HG02884 (cell line): ENCODE data around the gene CACNB4.

Experiments used
- ATAC-seq: cut with Tn5 transposase; IDR thresholded peaks from one replicate; pipeline ENCODE4 v1.9.1; 2021; ENCODE audit warnings: mild to moderate bottlenecking, moderate library complexity; ENCODE audit not compliant: unreplicated experiment

The CACNB4 gene

GRCh38 chr2:151872463-151872862 is 226.4 kb downstream of the CACNB4 start:
- no peak for ATAC-seq

GRCh38 chr2:151869291-151869690 is 229.6 kb downstream of the CACNB4 start:
- ATAC-seq, result no peak

DNA sequence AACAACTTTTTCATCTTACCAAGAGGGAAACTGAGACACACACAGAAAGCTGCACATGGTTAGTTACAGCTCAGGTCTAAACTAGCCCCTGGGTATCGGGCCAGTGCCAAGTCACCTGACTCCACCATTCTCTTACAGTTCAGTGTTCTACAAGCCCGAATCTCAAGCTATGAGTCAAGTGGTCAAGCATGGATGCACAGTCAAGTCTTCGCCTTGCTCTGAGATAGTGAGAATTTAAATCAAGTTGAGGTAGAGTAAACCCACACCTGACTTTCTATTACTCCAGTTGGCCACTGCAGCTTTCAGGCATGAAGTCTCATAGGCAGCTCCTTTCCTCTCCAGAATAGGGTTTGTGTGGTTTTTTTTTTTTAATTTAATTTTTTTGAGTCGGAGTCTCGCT is 236.1 kb downstream of the CACNB4 start:
- peak; percentile 99 for ATAC-seq

DNA sequence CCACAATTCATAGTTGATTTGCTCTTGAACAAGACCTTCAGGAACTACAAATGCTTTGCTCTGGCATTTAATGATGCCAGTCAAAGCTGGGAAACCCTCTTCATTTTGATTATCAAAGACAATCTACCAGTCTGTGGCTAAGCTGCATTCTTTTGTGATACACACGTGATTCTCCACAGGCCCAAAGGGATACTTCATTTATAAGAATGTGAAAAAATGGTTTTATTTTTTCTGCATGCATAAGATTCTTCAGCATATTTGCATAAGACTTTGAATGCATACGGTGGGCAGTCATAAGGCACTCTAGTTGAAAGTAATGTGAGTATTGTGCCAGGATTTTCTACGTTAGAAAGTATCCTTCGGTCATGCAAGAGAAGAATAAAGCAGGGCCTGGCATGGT is 237.7 kb downstream of the CACNB4 start:
- ATAC-seq, result no peak

- ATAC-seq, result no peak
Observed at GRCh38 chr2:151860613-151861146, 238.2 kb downstream of the CACNB4 start.

- no peak for ATAC-seq
Observed at GRCh38 chr2:151860210-151860609, 238.6 kb downstream of the CACNB4 start.

DNA sequence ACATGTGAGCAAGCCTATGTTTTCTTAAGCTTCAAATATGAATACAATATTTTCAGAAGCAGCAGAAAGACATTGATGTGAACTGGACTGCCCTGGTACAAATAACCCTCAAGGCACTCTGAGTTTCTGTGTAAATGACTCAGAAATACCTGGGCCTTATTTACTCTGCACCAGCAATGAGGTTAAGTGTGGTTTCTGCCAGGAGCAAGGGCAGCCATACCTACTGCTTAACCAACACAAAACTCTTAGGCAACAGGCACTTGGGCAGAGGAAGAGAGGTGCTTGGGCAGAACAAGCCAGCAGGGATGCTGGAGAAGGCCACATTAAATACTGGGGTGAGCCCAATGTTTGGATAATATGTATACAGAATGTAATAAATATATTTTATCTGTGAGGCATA is 241.2 kb downstream of the CACNB4 start:
- ATAC-seq, result no peak

GRCh38 chr2:151855111-151855510 is 243.7 kb downstream of the CACNB4 start:
- no peak for ATAC-seq

GRCh38 chr2:151853070-151853758 is 245.6 kb downstream of the CACNB4 start:
- no peak for ATAC-seq

DNA sequence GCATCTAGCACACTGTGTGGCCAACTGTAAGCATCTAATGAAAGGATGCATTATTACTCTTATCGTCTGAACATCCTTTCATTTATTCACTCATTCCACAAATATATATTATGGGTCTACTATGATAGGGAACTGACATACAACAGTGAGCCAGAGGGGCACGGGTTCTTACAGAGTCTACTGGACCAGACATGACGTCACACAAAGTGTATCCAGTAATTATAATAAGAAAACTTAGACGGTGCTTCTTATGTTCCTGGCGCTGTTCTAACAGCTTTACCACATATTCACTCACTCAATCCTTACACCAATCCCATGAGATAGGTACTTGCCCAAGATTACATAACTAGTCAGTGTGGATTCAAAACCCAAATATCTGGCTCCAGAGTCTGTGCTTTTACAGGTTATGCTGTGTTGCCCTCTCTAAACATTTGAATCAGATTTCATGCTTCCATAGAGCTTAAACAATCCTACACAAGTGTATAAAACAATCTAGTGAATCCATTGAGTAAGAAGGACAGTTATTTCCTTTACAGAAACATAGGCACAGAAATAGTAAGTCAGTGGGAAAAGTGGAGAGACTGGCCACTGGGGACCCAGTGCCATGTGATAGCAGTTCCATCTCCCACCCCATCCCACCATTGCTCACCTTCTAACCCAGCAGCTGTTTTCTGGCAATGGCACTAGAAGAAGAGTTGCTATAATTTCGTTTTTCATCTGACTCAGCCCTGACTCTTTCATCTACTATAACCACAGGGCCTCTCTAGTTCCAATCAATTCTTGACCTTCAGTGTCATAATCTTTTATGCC is 246.4 kb downstream of the CACNB4 start:
- no peak for ATAC-seq

- no peak for ATAC-seq
Observed at GRCh38 chr2:151851761-151852160, 247.1 kb downstream of the CACNB4 start.

DNA sequence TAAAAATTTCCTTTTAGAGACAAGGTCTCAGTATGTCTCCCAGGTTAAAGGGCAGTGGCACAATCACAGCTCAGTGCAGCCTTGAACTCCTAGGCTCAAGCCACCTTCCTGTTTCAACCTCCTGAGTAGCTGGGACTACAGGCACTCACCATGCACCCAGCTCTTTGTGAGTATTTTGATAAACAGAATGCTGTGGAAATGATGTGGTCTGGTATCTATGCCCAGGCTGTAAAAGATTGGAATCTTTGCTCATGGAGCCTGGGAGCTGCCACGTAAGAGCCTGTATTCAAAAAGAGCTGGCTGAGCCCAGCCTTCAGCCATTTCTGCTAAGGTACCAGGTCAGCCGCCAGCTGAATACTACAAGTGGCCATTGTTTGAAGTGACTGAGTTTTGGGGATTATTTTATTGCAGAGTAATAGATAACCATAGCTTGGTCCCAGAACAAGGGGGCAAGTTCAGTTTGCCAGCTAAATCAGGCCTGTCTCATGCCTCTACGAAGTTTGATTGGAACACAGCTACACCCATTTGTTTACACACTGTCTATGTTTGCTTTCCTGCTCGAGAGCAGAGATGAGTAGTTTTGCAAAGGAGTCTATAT is 249.3 kb downstream of the CACNB4 start:
- ATAC-seq, result no peak

GRCh38 chr2:151845884-151846283 is 253.0 kb downstream of the CACNB4 start:
- ATAC-seq, result no peak

DNA sequence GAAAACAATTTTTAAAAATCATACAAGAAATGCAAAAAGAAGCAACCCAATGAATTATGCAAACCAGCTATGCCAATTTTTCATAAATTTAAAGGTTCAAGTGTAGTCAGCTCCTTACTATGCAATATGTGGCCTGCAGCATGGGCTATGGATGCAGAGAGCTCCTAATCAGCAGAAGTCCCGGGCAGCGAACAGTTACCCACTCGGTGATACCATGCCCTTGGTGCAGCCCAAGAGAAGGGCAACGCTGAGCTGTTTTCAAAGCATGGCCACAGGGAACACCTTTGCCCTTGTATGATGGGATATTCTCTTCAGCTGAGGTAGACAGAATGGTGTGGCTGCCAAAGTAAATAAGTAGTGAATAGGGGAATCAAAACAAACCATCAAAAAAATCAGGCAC is 253.4 kb downstream of the CACNB4 start:
- no peak for ATAC-seq

- no peak for ATAC-seq
Observed at GRCh38 chr2:151844211-151844896, 254.5 kb downstream of the CACNB4 start.

- no peak for ATAC-seq
Observed at GRCh38 chr2:151843691-151844061, 255.2 kb downstream of the CACNB4 start.

DNA sequence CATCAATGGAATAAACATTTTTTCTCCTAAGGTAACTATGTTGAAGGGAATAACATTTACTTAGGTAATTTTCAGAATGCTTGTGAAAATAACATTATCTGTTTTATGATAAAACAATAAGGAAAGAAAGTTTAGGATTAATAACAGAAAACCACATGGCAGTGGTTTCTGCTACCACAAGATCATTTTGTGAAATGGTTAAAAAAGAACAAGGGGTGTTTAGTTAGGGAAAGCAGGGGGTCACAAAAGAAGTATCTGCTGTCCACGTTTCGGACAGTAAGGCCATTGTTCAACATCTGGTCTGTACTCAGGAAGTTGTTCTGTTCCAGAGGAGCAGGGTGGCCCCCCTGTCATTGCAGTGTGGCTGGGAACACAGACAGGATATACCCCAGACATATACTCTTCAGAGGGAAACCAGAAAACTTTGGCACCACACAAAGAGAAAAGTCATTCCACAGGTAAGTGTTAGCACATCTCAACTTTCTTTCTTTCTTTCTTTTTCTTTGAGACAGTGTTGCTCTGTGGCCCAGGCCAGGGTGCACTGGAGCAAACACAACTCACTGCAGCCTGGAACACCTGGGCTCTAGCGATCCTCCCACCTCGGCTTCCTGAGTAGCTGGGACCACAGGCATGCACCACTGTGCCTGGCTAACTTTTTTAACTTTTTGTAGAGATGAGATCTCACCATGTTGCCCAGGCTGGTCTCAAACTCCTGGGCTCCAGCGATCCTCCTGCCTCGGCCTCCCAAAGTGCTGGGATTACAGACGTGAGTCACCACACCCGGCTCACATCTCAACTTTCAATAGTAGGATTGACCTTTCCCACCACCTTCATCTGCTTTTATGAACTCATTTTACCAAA is 255.8 kb downstream of the CACNB4 start:
- no peak for ATAC-seq

- ATAC-seq, result no peak
Observed at GRCh38 chr2:151841047-151841424, 257.8 kb downstream of the CACNB4 start.

DNA sequence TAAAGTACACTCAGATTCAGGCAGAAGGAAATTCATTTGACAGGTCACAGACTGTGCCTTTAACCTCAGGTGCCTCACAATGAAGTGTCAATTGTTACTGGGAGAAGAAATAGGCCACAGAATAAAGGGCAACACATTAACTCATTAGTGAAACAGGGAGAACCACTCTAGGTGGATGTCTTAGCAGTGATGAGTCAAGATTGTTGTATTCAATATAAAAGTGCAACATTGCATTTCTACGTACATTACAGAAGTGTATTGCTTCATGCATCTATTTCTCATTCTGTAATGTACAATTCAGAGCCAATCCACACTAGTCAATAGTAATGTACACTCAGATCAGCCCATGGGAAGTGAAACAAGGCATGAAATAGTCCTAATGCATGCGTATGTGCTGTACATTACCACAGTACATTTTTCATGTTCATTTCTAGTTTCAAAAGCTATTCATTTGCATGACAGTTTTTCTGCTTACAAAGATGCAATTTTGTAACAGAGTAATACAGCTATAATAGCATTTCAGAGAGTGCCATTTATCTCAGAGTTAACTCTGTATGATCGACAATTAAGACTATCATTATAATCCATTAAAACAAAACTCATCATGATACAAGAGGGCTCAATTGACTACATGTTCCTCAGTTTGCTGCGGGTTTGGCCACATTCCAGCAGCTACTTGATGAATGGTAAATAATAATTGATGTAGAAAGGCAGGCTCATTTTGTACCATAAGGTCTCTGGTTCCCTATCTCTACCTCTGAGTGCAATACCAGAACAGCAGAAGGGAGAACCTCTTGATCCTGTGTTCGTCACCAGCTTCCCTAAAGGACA is 258.4 kb downstream of the CACNB4 start:
- ATAC-seq, result peak; percentile 99
